GM18508 (cell line): ENCODE data around the gene ZNF81.
"Not testable (repeated sequence)": the region's sequence is repeated elsewhere in the genome, so short reads cannot be mapped to it uniquely, and the experiment has no call there.

Source experiments
- ATAC-seq: cut with Tn5 transposase; IDR thresholded peaks from one replicate; pipeline ENCODE4 v1.9.1; 2021; ENCODE audit warnings: moderate number of reproducible peaks; ENCODE audit not compliant: insufficient read depth, unreplicated experiment

ZNF81 gene

DNA sequence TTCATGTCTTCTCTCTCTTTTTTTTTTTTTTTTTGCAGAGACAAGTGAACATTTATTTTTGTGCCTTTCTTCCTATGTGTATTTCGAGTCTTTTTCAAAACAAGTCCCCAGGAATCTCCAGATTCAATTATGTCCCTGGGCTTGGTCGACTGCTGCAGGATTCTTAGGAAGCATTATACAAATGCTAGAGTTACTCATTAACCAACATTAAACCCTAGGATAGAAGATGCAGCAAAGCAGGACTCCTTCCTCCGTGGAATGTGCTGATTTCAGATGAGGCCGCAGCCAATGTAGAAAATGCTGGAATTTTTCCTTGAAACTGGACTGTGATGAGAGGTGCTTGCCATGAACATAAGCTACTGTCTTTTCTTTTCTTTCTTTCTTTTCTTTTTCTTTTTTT, 3.4 kb downstream of the ZNF81 start:
- ATAC-seq = no peak

DNA sequence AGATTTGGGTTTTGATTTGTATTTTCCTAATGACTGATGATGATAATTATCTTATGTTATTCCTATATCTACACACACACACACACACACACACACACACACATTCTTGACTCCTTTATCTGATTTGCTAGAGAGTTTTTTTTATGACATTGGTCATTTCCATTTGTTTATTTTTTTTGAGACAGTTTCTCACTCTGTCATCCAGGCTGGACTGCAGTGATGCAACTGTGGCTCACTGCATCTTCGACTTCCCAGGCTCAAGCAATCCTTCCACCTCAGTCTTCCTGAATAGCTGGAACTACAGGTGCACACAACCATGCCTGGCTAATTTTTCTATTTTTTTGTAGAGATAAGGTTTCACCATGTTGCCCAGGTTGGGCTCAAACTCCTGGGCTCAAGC, 6.7 kb downstream of the ZNF81 start:
- no peak for ATAC-seq

GRCh38 chrX:47844117-47844516, 7.4 kb downstream of the ZNF81 start:
- no peak for ATAC-seq

- ATAC-seq = no peak
These were observed 9.3 kb downstream of the ZNF81 start for GRCh38 chrX:47846040-47846439.

DNA sequence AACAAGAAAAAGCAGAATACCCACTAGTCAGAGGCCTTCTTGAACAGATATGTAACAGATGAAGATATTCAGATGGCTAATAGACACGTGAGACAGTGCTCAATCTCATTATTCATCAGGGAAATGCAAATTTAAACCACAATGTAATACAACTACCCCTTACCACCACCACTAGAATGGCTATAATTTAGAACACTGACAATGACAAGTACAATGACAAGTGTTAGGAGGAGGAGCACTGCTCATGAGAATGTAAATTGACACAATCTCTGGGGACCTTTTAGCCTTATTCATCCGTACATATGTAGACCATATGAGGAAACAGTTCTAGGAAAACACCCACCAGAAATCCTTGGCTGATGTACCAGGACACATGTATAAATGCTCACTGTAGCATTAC, 13.1 kb downstream of the ZNF81 start:
- ATAC-seq = no peak

- ATAC-seq = not testable (repeated sequence)
These were observed 13.7 kb downstream of the ZNF81 start for GRCh38 chrX:47850389-47850788.

DNA sequence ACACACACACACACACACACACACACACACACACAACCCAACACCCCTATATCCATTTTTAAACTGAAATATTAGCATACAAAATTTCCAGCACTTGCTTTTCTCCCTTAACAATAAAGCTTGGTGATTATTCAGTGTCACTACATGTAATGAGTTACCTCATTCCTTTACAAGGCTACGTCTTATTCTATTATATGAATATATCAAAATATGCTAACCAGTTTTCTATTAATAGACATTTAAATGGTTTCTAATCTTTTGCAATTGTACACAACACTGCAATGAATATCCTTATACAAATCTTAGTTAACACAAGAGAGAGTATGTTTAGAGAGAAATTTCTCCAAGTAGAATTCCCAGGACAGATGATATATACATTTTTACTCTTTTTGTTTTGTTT, 14.2 kb downstream of the ZNF81 start:
- no peak for ATAC-seq

- no peak for ATAC-seq
These were observed 17.8 kb downstream of the ZNF81 start for GRCh38 chrX:47854474-47854873.

GRCh38 chrX:47859686-47860085, 23.0 kb downstream of the ZNF81 start:
- no peak for ATAC-seq

- no peak for ATAC-seq
These were observed 26.0 kb downstream of the ZNF81 start for GRCh38 chrX:47862680-47863079.

DNA sequence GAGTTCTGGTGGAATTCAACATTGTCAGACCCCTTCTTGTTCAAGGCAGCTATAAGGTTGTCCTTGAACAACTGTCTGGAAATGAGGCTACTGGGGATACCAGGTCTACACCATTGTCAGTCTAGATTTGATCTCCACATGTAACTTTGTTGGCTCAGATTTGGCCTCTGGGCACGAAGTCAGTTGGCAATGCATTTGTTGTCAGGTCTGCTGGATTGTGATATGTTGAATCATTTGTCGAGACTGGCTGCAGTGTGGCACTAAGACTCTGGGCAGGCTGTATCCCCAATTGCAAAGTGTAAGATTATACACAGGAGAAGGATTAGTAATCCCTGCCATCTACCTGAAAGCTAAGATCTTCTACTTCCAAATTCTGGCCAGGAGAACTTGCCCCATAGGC, 26.5 kb downstream of the ZNF81 start:
- ATAC-seq = no peak

DNA sequence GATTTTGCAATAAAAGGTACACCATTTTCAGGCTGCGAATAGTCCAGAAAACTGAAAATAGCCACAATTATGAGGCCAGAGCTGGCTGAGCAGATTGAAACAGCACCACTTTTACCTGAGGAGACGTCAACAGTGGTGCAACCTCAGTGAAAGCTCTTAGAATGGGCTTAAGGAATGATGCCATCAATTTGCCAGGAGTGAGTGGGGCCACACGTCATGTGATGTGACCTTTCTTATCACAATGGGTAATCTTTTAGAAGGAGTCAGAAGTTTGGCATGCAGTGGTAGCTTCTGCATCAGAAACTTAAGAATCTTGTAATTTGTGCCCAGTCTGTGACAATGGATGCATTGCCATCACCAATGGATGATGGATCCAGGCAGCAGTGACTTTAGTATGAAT, 27.6 kb downstream of the ZNF81 start:
- ATAC-seq = no peak

GRCh38 chrX:47864785-47865184, 28.1 kb downstream of the ZNF81 start:
- no peak for ATAC-seq

GRCh38 chrX:47873123-47873522, 36.4 kb downstream of the ZNF81 start:
- ATAC-seq = no peak

DNA sequence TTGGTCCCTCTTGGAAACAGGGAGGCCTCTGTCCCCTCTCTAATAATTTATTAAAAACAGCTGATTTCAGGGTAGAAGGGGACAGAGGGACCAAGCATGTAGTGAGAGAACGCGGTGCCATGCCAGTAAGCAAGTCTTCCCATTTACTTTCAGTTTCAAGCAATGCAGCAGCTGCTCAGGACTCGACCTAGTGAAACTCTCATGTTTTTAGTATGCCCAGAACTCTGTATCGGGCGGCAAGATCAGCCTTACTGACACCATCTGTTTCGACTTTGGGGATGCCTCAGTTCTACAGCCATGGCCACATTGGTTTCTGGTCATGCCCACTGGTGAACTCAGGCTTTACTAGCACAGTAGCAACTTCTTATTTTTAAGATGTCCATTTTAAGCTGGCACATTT, 40.6 kb downstream of the ZNF81 start:
- ATAC-seq = no peak

GRCh38 chrX:47878198-47878597, 41.5 kb downstream of the ZNF81 start:
- no peak for ATAC-seq

DNA sequence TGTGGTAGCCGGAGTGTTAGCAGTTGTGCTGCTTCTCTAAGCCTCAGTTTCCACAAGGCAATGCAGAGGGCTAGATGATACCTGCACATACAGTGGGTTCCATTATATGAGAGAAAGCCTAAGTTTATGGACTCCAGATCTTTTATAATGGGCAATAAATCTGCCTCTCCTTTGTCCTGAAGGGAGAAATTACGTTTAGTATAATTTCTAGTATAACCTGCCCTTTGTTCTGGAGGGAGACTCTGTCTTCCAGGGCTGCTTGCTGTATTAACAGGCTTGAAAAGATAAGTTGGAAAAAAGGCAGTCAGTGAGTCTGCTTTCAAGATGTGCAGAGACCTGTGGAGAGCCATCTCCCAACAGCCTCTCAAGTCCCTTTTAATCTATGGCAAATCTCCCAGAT, 42.8 kb downstream of the ZNF81 start:
- no peak for ATAC-seq

DNA sequence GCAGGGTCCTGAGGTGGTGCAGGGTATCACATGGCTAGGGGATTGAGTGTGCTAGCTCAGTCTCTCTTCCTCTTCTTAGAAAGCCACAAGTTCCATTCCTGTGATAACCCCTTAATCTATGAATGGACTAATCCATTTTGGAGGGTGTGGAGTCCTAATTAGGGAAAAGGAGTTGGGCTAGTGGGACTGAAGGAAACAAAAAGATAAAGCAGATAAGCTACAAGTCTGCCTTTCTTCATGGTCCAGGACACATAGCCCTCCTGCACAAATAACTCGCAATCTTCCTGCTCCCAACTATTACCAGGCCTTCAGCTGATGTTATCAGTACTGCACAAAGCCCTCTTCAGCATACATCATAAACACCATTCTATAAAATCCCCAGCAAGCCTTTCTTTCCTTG, 44.2 kb downstream of the ZNF81 start:
- no peak for ATAC-seq

- ATAC-seq = no peak
These were observed 48.8 kb downstream of the ZNF81 start for GRCh38 chrX:47885501-47885900.

DNA sequence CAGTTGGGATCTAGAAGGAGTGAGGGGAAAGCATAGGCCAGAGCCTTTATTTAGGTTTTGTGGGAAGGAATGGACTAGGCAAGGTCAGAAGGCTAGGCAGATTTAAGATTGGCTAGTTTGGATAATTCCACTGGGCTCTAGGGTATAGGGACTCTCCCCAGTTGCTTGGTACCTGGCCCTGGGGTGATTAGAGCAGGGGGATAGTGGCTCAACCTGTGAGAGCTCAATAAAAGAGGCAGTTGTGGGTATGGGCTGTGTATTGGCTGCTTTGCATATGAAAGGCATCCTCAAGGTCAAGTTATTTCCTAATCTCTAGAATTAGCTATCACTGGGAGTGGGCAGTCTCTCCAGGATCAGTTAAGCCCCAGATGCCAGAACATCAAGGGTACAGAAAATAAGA, 61.3 kb downstream of the ZNF81 start:
- no peak for ATAC-seq

DNA sequence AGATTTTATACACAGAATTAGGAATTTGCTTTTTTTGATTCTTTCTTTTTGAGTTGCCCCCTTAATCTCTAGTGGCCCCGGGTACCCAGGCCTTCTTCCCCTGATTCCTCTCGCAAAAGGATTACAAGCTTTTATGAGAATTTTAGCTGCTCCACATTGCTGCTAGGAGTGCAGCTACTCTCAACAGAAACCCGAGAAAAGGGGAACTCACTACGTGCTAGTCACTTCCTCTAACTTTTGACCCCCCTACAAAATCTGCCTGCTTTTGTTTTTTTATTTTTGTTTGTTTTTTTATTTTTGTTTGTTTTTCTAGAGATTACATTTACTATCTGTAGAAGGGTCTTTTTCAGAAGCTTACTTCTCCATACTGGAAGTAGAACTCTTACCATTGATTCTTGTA, 64.1 kb downstream of the ZNF81 start:
- ATAC-seq = no peak

DNA sequence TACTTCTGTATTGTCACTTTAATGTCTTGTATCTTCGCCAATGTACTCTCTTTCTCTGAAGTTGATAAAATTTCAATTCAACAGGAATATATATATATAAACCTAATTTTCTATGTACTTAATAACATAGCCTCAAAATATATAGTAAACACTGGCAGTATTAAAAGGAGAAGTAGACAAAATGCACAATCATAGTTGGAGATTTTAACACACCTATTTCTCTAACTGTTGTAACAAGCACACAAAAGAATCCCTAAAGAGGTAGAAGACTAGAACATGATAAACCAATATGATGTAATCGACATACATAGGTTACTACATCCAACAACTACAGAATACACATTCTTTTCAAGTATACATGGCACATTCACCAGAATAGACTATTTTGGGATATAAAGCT, 65.5 kb downstream of the ZNF81 start:
- ATAC-seq = no peak

DNA sequence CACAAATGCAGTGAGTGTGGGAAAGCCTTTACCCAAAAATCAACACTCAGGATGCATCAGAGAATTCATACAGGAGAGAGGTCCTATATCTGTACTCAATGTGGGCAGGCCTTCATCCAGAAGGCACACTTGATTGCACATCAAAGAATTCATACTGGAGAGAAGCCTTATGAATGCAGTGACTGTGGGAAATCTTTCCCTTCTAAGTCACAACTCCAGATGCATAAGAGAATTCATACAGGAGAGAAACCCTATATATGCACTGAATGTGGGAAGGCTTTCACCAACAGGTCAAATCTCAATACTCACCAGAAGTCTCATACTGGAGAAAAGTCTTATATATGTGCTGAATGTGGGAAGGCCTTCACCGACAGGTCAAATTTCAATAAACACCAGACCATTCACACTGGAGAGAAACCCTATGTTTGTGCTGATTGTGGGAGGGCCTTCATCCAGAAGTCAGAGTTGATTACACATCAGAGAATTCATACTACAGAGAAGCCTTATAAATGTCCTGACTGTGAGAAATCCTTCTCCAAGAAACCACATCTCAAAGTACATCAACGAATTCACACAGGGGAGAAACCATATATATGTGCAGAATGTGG, 79.3 kb downstream of the ZNF81 start:
- no peak for ATAC-seq
